ENCODE results near the gene SPOCK3. TPM values are rescaled to one million over a fixed set of nuclear protein-coding genes. Genes with fewer than 3 reads are reported as not detected.

The SPOCK3 gene
- total and polyA plus RNA-seq, 2 experiments from 2014 or later, result 1.6 to 4.1 TPM

DNA sequence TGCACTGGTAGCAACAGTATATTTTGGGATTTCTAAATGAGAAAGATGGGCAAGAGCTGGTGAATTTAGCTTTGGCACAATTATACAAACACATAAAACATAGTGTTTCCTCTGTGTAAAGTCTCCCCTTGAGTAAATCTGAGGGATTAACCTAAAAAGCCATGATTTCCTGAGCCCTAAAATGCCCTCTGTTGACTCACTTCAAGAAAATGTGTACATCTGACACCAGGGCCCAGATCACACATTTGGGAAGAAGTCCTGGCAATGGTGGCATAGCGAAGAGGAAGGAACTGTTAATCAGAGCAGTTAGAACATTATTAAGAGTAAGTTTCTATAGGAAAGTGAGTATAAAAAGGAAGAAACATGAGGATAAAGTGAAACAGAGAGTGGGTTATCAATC is 338.5 kb downstream of the SPOCK3 start (continued):
- TF ChIP-seq, protein P1, sequence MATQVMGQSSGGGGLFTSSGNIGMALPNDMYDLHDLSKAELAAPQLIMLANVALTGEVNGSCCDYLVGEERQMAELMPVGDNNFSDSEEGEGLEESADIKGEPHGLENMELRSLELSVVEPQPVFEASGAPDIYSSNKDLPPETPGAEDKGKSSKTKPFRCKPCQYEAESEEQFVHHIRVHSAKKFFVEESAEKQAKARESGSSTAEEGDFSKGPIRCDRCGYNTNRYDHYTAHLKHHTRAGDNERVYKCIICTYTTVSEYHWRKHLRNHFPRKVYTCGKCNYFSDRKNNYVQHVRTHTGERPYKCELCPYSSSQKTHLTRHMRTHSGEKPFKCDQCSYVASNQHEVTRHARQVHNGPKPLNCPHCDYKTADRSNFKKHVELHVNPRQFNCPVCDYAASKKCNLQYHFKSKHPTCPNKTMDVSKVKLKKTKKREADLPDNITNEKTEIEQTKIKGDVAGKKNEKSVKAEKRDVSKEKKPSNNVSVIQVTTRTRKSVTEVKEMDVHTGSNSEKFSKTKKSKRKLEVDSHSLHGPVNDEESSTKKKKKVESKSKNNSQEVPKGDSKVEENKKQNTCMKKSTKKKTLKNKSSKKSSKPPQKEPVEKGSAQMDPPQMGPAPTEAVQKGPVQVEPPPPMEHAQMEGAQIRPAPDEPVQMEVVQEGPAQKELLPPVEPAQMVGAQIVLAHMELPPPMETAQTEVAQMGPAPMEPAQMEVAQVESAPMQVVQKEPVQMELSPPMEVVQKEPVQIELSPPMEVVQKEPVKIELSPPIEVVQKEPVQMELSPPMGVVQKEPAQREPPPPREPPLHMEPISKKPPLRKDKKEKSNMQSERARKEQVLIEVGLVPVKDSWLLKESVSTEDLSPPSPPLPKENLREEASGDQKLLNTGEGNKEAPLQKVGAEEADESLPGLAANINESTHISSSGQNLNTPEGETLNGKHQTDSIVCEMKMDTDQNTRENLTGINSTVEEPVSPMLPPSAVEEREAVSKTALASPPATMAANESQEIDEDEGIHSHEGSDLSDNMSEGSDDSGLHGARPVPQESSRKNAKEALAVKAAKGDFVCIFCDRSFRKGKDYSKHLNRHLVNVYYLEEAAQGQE (IDR thresholded peaks at IDR 0.05; ENCODE audit: unreplicated experiment), result no peak
- TF ChIP-seq STAT1 (IDR thresholded peaks at IDR 0.05; ENCODE audit: unreplicated experiment), result no peak
- no peak for TF ChIP-seq ETS1 (IDR thresholded peaks at IDR 0.05)
- no peak for TF ChIP-seq JUNB (IDR thresholded peaks at IDR 0.05; ENCODE audit: unreplicated experiment)
- no peak for TF ChIP-seq EZH2phosphoT487 (IDR thresholded peaks at IDR 0.05; ENCODE audit: unreplicated experiment)

GRCh38 chr4:166887457-166887856 is 346.8 kb downstream of the SPOCK3 start:
- Histone ChIP-seq H4K20me1 (replicated peaks; ENCODE audit: insufficient read depth) (no peaks in the 10 kb centered on the region), H2AFZ (no peak overlapping the region), H3K27ac (ENCODE audit: low read depth) (no peak overlapping the region), H3K4me2 (no peak overlapping the region), H3K4me1 (ENCODE audit: insufficient read depth) (no peaks in the 10 kb centered on the region), H3K4me3 (no peak overlapping the region), H3K9me2 (ENCODE audit: insufficient read depth) (no peaks in the 10 kb centered on the region), H3K79me2 (replicated peaks; ENCODE audit: insufficient read depth) (no peaks in the 10 kb centered on the region), H3K27me3 (ENCODE audit: insufficient read depth) (no peaks in the 10 kb centered on the region), H3F3A (replicated peaks; ENCODE audit: low read depth) (no peaks in the 10 kb centered on the region), H3K36me3 (ENCODE audit: insufficient read depth) (no peaks in the 10 kb centered on the region)
- H3K27ac Mint-ChIP-seq, result no peak overlapping the region
- ATAC-seq, result no peak; the same call in 2 of the 3 replicates
- H3K36me3 Mint-ChIP-seq (ENCODE audit: low read depth), result no peaks in the 10 kb centered on the region
- peaks cover 2% of the 10 kb centered on the region for H3K27me3 Mint-ChIP-seq (ENCODE audit: insufficient read depth, low read depth, poor library complexity)
- H3K9me3 Mint-ChIP-seq, result no peaks in the 10 kb centered on the region
- H3K4me1 Mint-ChIP-seq, result no peaks in the 10 kb centered on the region; the same call in 2 of the 3 replicates
- DNase-seq (ENCODE audit: low spot score), result no peak
- TF ChIP-seq, protein P2, sequence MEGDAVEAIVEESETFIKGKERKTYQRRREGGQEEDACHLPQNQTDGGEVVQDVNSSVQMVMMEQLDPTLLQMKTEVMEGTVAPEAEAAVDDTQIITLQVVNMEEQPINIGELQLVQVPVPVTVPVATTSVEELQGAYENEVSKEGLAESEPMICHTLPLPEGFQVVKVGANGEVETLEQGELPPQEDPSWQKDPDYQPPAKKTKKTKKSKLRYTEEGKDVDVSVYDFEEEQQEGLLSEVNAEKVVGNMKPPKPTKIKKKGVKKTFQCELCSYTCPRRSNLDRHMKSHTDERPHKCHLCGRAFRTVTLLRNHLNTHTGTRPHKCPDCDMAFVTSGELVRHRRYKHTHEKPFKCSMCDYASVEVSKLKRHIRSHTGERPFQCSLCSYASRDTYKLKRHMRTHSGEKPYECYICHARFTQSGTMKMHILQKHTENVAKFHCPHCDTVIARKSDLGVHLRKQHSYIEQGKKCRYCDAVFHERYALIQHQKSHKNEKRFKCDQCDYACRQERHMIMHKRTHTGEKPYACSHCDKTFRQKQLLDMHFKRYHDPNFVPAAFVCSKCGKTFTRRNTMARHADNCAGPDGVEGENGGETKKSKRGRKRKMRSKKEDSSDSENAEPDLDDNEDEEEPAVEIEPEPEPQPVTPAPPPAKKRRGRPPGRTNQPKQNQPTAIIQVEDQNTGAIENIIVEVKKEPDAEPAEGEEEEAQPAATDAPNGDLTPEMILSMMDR (conservative IDR thresholded peaks at IDR 0.05; ENCODE audit: low read depth in 2 of 2), result no peak
- TF ChIP-seq ZNF331 (CRISPR knock-in tag; IDR thresholded peaks at IDR 0.05; ENCODE audit: low read depth) (no peak), EZH2 (IDR thresholded peaks at IDR 0.05; ENCODE audit: low read depth, unreplicated experiment) (no peak), ZNF114 (CRISPR knock-in tag; IDR thresholded peaks at IDR 0.05) (no peak)
- H3K4me3 Mint-ChIP-seq, result no peak overlapping the region

Measured in GM23338 (cell line).